Kidney (tissue), 14 donors: Measurements from ENCODE around the gene ZBTB16. TPM values are rescaled to one million over a fixed set of nuclear protein-coding genes. Genes with fewer than 3 reads are reported as not detected.

Experiments
- DNase-seq, 5 donors: peaks; one replicate each; pipeline ENCODE4 v3.0.0-alpha.2; 2013 to 2020
- FAIRE-seq: peaks from 2 replicates; lab custom pipeline; 2012; peaks lifted over from hg19 to GRCh38; lab: Jason Lieb, UNC
- H3K27ac ChIP-seq, 2 donors: one replicate each; pipeline ENCODE4 v1.7.0; 2013; ENCODE audit warnings: low read depth in 2 of 2, low read length in 2 of 2, inconsistent platforms in 1 of 2
- H3K27me3 ChIP-seq: one replicate; pipeline ENCODE4 v1.7.1; 2013; ENCODE audit warnings: low read length, inconsistent platforms; ENCODE audit not compliant: control insufficient read depth, insufficient read depth
- H3K36me3 ChIP-seq, 3 donors: one replicate each; pipeline versions ENCODE4 v1.7.0 to v1.7.1; 2013; ENCODE audit warnings: low read length in 3 of 3, control low read depth in 1 of 3, inconsistent platforms in 1 of 3; ENCODE audit not compliant: insufficient read depth in 3 of 3, control insufficient read depth in 2 of 3
- H3K4me1 ChIP-seq, 3 donors: one replicate each; pipeline versions ENCODE4 v1.7.0 to v1.7.1; 2013; ENCODE audit warnings: low read length in 3 of 3, inconsistent platforms in 1 of 3, low read depth in 1 of 3; ENCODE audit not compliant: control insufficient read depth in 2 of 3, insufficient read depth in 2 of 3
- H3K4me3 ChIP-seq, 3 donors: one replicate each; pipeline versions ENCODE4 v1.7.0 to v1.8.1; 2013; ENCODE audit warnings: low read length in 3 of 3, control low read depth in 1 of 3, inconsistent platforms in 1 of 3
- H3K9ac ChIP-seq, 3 donors: one replicate each; pipeline versions ENCODE4 v1.7.0 to v1.7.1; 2013; ENCODE audit warnings: low read length in 3 of 3, control low read depth in 1 of 3, inconsistent platforms in 1 of 3
- H3K9me3 ChIP-seq, 3 donors: one replicate each; pipeline versions ENCODE4 v1.7.0 to v1.7.1; 2013; ENCODE audit warnings: low read length in 3 of 3, control low read depth in 1 of 3, inconsistent platforms in 1 of 3; ENCODE audit not compliant: control insufficient read depth in 2 of 3, insufficient read depth in 1 of 3
- intact Hi-C: fragments of 100-400 bp; cut with DNase I; formaldehyde crosslinking; loops from one replicate; pipeline ENCODE4 v1.11.1; 2022
- polyA plus RNA-seq: library from polyadenylated mRNA; stranded (reverse); fragments of 350-450 nt; fragmentation: Illumina TruSeq; extraction: RNeasy Lipid Tissue Mini Kit (QIAGEN cat#74804); gene quantifications from one replicate; pipeline ENCODE4 v1.2.3, GENCODE V29; 2014; ENCODE audit warnings: low read depth, low replicate concordance; ENCODE audit not compliant: insufficient read depth
- total RNA-seq: library from RNA; stranded (reverse); fragmentation: NEBNext Ultra II Directional; extraction: Animal tissue kit (Norgen Biotek cat#: 25700); gene quantifications from one replicate; pipeline ENCODE4 v1.2.1, GENCODE V29; 2021
- TF ChIP-seq, protein P1 (sequence below): IDR thresholded peaks from 3 replicates; pipeline ENCODE4 v1.5.1; 2012; ENCODE audit warnings: mild to moderate bottlenecking, moderate library complexity, borderline replicate concordance; ENCODE audit not compliant: insufficient read depth; ENCODE audit errors: extremely low read depth
- donor health status: control.
- donor health status: control.
- donor health status: control.
- donor health status: control.
- donor health status: control.
- donor health status: DM: yes; HTN: yes; CAD: no.
- donor health status: Normal renal cell carcinoma (clear cell type).

Gene ZBTB16
- total and polyA plus RNA-seq, 2 donors from 2014 or later: 2.5 to 126 TPM

DNA sequence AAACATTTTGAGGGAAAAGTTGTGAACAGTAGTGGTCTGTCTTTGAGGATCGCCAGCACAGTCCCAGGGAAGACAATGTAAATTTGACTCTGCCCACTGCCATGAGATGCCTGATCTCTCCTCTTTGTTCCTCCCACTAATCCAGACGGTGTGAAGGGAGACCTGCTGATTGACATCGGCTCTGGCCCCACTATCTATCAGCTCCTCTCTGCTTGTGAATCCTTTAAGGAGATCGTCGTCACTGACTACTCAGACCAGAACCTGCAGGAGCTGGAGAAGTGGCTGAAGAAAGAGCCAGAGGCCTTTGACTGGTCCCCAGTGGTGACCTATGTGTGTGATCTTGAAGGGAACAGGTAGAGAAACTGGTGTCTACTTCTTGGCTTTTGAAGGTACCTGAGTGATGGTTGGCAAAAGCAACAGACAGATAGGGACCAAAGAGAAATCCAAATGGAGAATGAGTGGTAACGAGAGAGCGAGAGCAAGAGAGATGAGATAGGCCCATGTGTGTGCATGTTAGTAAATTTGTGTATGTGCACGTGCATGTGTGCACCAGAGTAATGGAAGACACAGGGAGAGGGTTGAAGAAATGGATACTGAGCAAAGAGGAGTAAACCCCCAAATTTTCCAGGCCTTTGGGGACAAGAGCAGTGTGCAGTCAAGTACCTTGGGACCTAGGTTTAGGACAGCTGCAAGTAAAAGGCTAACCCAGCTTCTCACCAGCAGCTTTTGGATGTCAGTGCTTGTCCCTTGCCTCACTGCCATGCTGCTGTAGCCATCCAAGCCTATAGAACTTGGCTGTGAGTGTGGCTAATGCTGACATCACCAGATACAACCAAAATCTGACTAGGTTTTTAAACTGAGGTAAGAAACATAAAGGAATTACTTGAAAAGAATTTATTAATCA lies 238.5 kb downstream of the ZBTB16 start:
- H3K27me3 ChIP-seq: no peaks in the 10 kb centered on the region
- H3K9me3 ChIP-seq: peaks cover 0 to 7% (median 0%) of the 10 kb centered on the region in 3 donors
- H3K36me3 ChIP-seq: no peaks in the 10 kb centered on the region
- peak overlapping the region in 1 of 2 donors; percentile 8 for H3K27ac ChIP-seq
- intact Hi-C loops: no loop called here
- TF ChIP-seq, protein P1, sequence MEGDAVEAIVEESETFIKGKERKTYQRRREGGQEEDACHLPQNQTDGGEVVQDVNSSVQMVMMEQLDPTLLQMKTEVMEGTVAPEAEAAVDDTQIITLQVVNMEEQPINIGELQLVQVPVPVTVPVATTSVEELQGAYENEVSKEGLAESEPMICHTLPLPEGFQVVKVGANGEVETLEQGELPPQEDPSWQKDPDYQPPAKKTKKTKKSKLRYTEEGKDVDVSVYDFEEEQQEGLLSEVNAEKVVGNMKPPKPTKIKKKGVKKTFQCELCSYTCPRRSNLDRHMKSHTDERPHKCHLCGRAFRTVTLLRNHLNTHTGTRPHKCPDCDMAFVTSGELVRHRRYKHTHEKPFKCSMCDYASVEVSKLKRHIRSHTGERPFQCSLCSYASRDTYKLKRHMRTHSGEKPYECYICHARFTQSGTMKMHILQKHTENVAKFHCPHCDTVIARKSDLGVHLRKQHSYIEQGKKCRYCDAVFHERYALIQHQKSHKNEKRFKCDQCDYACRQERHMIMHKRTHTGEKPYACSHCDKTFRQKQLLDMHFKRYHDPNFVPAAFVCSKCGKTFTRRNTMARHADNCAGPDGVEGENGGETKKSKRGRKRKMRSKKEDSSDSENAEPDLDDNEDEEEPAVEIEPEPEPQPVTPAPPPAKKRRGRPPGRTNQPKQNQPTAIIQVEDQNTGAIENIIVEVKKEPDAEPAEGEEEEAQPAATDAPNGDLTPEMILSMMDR: no peak
- peaks cover 0 to 3% (median 0%) of the 10 kb centered on the region in 3 donors for H3K4me1 ChIP-seq
- no peak overlapping the region for H3K9ac ChIP-seq
- DNase-seq (no peak), FAIRE-seq (no peak)
- peak overlapping the region in 2 of 3 donors; percentile 9 to 66 for H3K4me3 ChIP-seq

DNA sequence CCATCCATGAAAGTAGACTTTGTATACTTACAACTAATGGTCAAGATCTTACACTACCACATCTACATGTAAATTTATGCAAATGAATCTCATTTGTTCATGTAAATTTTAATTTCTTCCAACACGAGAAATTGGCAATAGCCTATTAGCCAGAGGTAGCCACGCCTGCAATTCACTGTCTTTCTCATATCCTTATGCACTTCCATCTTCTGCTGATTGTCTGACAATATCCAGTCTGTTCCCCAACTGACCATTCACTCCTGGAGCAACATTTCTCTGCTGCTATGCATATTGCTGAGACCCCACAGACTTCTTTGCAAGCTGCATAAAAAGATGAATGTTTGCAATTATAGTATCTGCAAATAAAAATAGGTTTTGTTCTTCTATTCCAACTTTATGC lies 239.2 kb downstream of the ZBTB16 start:
- Histone ChIP-seq H3K36me3 (no peaks in the 10 kb centered on the region), H3K27me3 (no peaks in the 10 kb centered on the region), H3K27ac (no peak overlapping the region), H3K9me3 (peaks cover 0 to 7% (median 0%) of the 10 kb centered on the region in 3 donors), H3K4me1 (peaks cover 0 to 3% (median 0%) of the 10 kb centered on the region in 3 donors), H3K4me3 (peak overlapping the region in 1 of 3 donors; percentile 9), H3K9ac (no peak overlapping the region)
- intact Hi-C loops: no loop called here
- TF ChIP-seq, protein P1: no peak
- FAIRE-seq (no peak), DNase-seq (no peak)

Other genes with a start within 250 kb of the ZBTB16 start
- 19.4 TPM for gene USP28, start 184.1 kb upstream of the ZBTB16 start, total RNA-seq
- gene USP28, start 184.1 kb upstream of the ZBTB16 start, polyA plus RNA-seq: 5.3 TPM
- gene HTR3B, start 154.9 kb upstream of the ZBTB16 start, total RNA-seq: 0.16 TPM
- not detected for gene HTR3B, start 154.9 kb upstream of the ZBTB16 start, polyA plus RNA-seq
- 1.1 TPM for gene HTR3A, start 84.6 kb upstream of the ZBTB16 start, total RNA-seq
- not detected for gene HTR3A, start 84.6 kb upstream of the ZBTB16 start, polyA plus RNA-seq
- 1,451 TPM for gene NNMT, start 236.7 kb downstream of the ZBTB16 start, total RNA-seq
- 91.9 TPM for gene NNMT, start 236.7 kb downstream of the ZBTB16 start, polyA plus RNA-seq